Kidney (tissue), 14 donors: Measurements from ENCODE around the gene ZBP1. TPM values are rescaled to one million over a fixed set of nuclear protein-coding genes. Genes with fewer than 3 reads are reported as not detected.

Experiments
- DNase-seq, 5 donors: peaks; one replicate each; pipeline ENCODE4 v3.0.0-alpha.2; 2013 to 2020
- FAIRE-seq: peaks from 2 replicates; lab custom pipeline; 2012; peaks lifted over from hg19 to GRCh38; lab: Jason Lieb, UNC
- H3K27ac ChIP-seq, 2 donors: one replicate each; pipeline ENCODE4 v1.7.0; 2013; ENCODE audit warnings: low read depth in 2 of 2, low read length in 2 of 2, inconsistent platforms in 1 of 2
- H3K27me3 ChIP-seq: one replicate; pipeline ENCODE4 v1.7.1; 2013; ENCODE audit warnings: low read length, inconsistent platforms; ENCODE audit not compliant: control insufficient read depth, insufficient read depth
- H3K36me3 ChIP-seq, 3 donors: one replicate each; pipeline versions ENCODE4 v1.7.0 to v1.7.1; 2013; ENCODE audit warnings: low read length in 3 of 3, control low read depth in 1 of 3, inconsistent platforms in 1 of 3; ENCODE audit not compliant: insufficient read depth in 3 of 3, control insufficient read depth in 2 of 3
- H3K4me1 ChIP-seq, 3 donors: one replicate each; pipeline versions ENCODE4 v1.7.0 to v1.7.1; 2013; ENCODE audit warnings: low read length in 3 of 3, inconsistent platforms in 1 of 3, low read depth in 1 of 3; ENCODE audit not compliant: control insufficient read depth in 2 of 3, insufficient read depth in 2 of 3
- H3K4me3 ChIP-seq, 3 donors: one replicate each; pipeline versions ENCODE4 v1.7.0 to v1.8.1; 2013; ENCODE audit warnings: low read length in 3 of 3, control low read depth in 1 of 3, inconsistent platforms in 1 of 3
- H3K9ac ChIP-seq, 3 donors: one replicate each; pipeline versions ENCODE4 v1.7.0 to v1.7.1; 2013; ENCODE audit warnings: low read length in 3 of 3, control low read depth in 1 of 3, inconsistent platforms in 1 of 3
- H3K9me3 ChIP-seq, 3 donors: one replicate each; pipeline versions ENCODE4 v1.7.0 to v1.7.1; 2013; ENCODE audit warnings: low read length in 3 of 3, control low read depth in 1 of 3, inconsistent platforms in 1 of 3; ENCODE audit not compliant: control insufficient read depth in 2 of 3, insufficient read depth in 1 of 3
- CTCF ChIP-seq: IDR thresholded peaks from 3 replicates; pipeline ENCODE4 v1.5.1; 2012; ENCODE audit warnings: mild to moderate bottlenecking, moderate library complexity, borderline replicate concordance; ENCODE audit not compliant: insufficient read depth; ENCODE audit errors: extremely low read depth
- intact Hi-C: fragments of 100-400 bp; cut with DNase I; formaldehyde crosslinking; loops from one replicate; pipeline ENCODE4 v1.11.1; 2022
- polyA plus RNA-seq: library from polyadenylated mRNA; stranded (reverse); fragments of 350-450 nt; fragmentation: Illumina TruSeq; extraction: RNeasy Lipid Tissue Mini Kit (QIAGEN cat#74804); gene quantifications from one replicate; pipeline ENCODE4 v1.2.3, GENCODE V29; 2014; ENCODE audit warnings: low read depth, low replicate concordance; ENCODE audit not compliant: insufficient read depth
- total RNA-seq: library from RNA; stranded (reverse); fragmentation: NEBNext Ultra II Directional; extraction: Animal tissue kit (Norgen Biotek cat#: 25700); gene quantifications from one replicate; pipeline ENCODE4 v1.2.1, GENCODE V29; 2021
- donor health status: control.
- donor health status: control.
- donor health status: control.
- donor health status: control.
- donor health status: control.
- donor health status: DM: yes; HTN: yes; CAD: no.
- donor health status: Normal renal cell carcinoma (clear cell type).

The ZBP1 gene
- total and polyA plus RNA-seq, 2 donors from 2014 or later, result 3.7 TPM; not detected in 1

GRCh38 chr20:57573894-57574293 is 46.3 kb downstream of the ZBP1 start:
- no peak for FAIRE-seq
- intact Hi-C loops, result no loop called here
- H3K9ac ChIP-seq, result no peak overlapping the region
- H3K27ac ChIP-seq, result no peak overlapping the region
- H3K4me3 ChIP-seq, result no peak overlapping the region
- TF ChIP-seq CTCF, result no peak
- no peak for DNase-seq
- peaks cover 9 to 16% (median 12%) of the 10 kb centered on the region in 3 donors for H3K4me1 ChIP-seq
- no peaks in the 10 kb centered on the region for H3K9me3 ChIP-seq
- H3K36me3 ChIP-seq, result no peaks in the 10 kb centered on the region
- H3K27me3 ChIP-seq, result no peaks in the 10 kb centered on the region

DNA sequence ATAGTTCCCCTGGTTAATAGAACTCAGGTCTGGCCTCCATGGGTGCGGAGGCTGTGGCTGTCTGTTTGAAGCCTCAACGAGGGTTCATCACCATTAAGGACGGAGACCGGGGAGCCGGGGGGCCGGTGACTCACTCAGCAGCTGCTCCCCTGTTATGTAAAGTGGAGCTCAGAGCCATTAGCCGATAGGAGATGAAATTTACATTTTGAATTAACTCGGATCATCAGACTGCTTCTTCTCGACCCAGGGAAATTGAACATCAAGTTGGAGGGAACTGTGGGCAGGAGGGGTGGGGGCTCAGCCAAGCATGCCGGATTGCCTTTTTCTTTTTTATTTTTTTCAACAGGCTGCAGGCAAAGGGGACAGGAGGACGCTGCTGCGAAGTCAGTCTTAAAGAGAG is 47.0 kb downstream of the ZBP1 start:
- Histone ChIP-seq H3K36me3 (no peaks in the 10 kb centered on the region), H3K9me3 (no peaks in the 10 kb centered on the region), H3K27ac (no peak overlapping the region), H3K4me3 (no peak overlapping the region), H3K27me3 (no peaks in the 10 kb centered on the region), H3K4me1 (peaks cover 9 to 15% (median 12%) of the 10 kb centered on the region in 3 donors), H3K9ac (no peak overlapping the region)
- FAIRE-seq (no peak), DNase-seq (peak in 2 of 5 donors; percentile 64 to 72)
- intact Hi-C loops, result no loop called here
- no peak for TF ChIP-seq CTCF

GRCh38 chr20:57571782-57572416 is 48.3 kb downstream of the ZBP1 start:
- H3K27ac ChIP-seq, result no peak overlapping the region
- no peaks in the 10 kb centered on the region for H3K9me3 ChIP-seq
- no peaks in the 10 kb centered on the region for H3K36me3 ChIP-seq
- H3K9ac ChIP-seq, result no peak overlapping the region
- DNase-seq (no peak), FAIRE-seq (no peak)
- TF ChIP-seq CTCF, result no peak
- no peak overlapping the region for H3K4me3 ChIP-seq
- intact Hi-C loops, result no loop called here
- peaks cover 9 to 12% (median 11%) of the 10 kb centered on the region in 3 donors for H3K4me1 ChIP-seq
- no peaks in the 10 kb centered on the region for H3K27me3 ChIP-seq
